Left colon (tissue), 2 donors: ENCODE measurements around the gene BAG2. TPM values are rescaled to one million over a fixed set of nuclear protein-coding genes. Genes with fewer than 3 reads are reported as not detected.

ENCODE experiments used
- ATAC-seq: fragments of 200-7000 bp; cut with Tn5 transposase; one replicate; pipeline ENCODE4 v1.9.1; 2020; ENCODE audit warnings: mild to moderate bottlenecking, moderate library complexity
- DNase-seq, 2 donors: peaks; one replicate each; pipeline ENCODE4 v3.0.0-alpha.2; 2020
- intact Hi-C, 2 donors: fragments of 100-400 bp; cut with DNase I in 1 of 2; cut with micrococcal nuclease in 1 of 2; formaldehyde crosslinking; loops; one replicate each; pipeline versions ENCODE4 v1.11.2 to v1.14.0; 2022; cut with DNase I, micrococcal nuclease
- long read RNA-seq: library from polyadenylated mRNA; unstranded; transcript quantifications from one replicate; pipeline ENCODE4 v2.0.0, GENCODE V29; 2021
- total RNA-seq, 2 donors: library from RNA; stranded (reverse); fragmentation: NEBNext Ultra II Directional; extraction: Animal tissue kit (Norgen Biotek cat#: 25700); gene quantifications; one replicate each; pipeline ENCODE4 v1.2.1, GENCODE V29; 2021
- donor health status: DM: no; HTN: no; CAD: no.
- donor health status: DM: yes; HTN: yes; CAD: no.

BAG2 gene
- total RNA-seq = 1 to 10 TPM in 1 of 2 donors, under 1 TPM in 1; 0.58 to 5.2 TPM
- long read RNA-seq, full-length matches to known transcripts = 1 of 2 reads
- long read RNA-seq, partial matches to known transcripts = 1 of 2 reads
- long read RNA-seq, other reads (novel, unspliced or antisense) = 0 of 2 reads

GRCh38 chr6:57172136-57173055 is at the start of gene BAG2:
Gene BAG2, plus strand, starts transcription at chr6:57172326. Its CDS starts 372 bp downstream, at chr6:57172698.
- intact Hi-C loops = loop anchor here in 1 of 2 donors (10.0 kb wide), 1 partner anchor 82 kb away; no protein-coding TSS in a partner anchor
- DNase-seq (peak; percentile 87 to 88), ATAC-seq (peak; percentile 91)

GRCh38 chr6:57123111-57123510 is 49.0 kb upstream of the BAG2 start:
- no peak for DNase-seq
- intact Hi-C loops = no loop called here
- ATAC-seq = no peak

GRCh38 chr6:57127763-57128162 is 44.4 kb upstream of the BAG2 start:
- DNase-seq = no peak
- intact Hi-C loops = no loop called here
- peak; percentile 76 for ATAC-seq

DNA sequence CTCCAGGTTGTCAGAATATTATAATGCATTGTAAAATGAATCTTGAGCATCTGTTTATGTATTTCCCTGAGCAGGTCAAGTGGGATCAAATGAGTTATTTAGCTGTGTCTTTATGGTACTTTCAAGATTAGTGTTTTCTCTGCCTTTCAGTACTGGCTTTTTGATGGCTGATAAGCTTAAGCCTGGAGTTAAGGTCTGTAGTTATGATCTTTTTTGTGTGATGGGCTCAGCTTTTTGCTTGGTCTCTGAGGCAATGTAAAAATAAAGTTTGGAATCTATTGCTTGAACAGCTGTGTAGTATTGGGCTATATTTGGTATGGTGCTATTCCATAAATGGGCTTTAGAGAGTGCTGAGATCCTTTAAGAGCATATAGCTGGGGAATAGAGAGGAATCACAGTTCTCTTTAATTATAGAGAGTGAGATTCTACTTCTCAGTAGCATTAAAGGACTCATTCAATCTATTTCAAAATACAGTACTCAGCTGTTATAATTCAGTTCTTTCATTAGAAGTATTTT is 41.4 kb upstream of the BAG2 start:
- intact Hi-C loops = no loop called here
- no peak for DNase-seq
- ATAC-seq = no peak

DNA sequence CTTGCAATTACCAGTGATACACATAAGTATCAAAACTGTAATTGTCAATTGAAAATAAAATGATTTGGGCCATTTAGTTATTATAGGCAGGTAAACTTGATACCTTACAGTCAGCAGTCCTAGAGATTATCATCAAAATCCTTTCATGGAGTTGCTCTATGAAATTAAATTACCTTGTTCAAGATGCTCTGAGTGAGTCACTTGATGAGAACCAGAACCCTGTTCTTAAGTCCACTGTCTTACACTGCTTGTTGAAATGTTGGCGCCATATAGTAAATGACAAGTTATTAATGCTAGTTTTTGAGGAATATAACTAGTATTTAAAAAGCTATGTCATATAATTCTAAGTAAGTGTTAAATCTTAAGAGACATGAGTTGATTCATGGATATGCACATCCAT is 37.2 kb upstream of the BAG2 start:
- no peak for DNase-seq
- intact Hi-C loops = no loop called here
- no peak for ATAC-seq

DNA sequence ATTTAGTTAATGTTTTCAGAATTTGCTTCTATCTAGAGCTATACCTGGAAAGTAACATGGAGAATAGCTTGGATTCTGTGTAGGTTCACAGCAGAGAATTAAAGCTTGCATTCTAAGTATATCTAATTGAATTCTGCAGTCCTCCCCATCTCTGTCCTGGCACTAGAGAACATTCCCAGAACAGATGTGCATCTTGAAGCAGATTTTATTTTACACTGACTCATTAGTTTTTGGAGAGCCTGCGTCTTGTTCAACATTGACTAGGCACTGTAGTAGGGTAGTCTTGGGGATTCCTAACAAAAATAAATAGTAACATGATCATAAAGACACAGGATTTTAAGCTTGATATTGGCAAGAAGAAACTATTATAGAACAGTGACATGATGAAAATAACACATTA is 36.2 kb upstream of the BAG2 start:
- intact Hi-C loops = no loop called here
- DNase-seq (no peak), ATAC-seq (no peak)

DNA sequence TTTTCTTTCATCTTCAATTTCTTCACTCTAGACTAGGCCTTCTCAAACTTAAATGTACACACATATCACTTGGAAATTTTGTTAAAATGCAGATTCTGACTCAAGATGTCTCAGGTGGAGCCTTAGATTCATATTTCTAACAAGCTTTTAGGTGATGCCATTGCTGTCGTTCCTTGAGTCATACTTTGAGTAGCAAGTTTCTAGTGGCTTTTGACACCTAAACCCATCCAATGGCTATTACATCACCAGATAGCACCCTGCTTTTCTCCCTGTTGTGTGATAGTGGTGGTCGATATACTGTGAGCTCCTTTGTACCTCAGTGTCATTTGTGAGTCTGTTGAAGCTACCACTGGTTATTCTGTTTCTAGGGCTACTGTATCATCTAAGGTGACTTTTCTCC is 34.8 kb upstream of the BAG2 start:
- ATAC-seq (no peak), DNase-seq (no peak)
- intact Hi-C loops = no loop called here

GRCh38 chr6:57138026-57138425 is 34.1 kb upstream of the BAG2 start:
- intact Hi-C loops = no loop called here
- no peak for DNase-seq
- no peak for ATAC-seq

- intact Hi-C loops = no loop called here
- no peak for ATAC-seq
Measured at GRCh38 chr6:57141451-57142177, 30.5 kb upstream of the BAG2 start.

DNA sequence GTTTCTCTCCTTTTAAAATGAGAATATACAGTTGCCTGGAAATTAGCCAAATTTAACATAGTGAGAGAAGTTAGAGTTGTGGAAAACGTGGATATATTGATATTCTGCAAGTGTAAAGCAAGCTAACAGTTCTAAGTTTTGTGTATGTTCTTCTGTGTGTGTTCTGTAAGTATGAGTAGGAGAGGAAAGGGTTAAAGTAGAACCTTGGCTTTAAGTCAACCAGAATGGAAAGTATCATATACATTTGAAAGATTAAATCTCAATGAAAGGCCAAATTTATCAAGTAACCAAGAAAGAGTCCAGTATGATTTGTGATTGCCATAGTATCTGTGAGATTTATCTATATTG is 30.0 kb upstream of the BAG2 start:
- intact Hi-C loops = no loop called here
- no peak for ATAC-seq
- DNase-seq = no peak

More at GRCh38 chr6:57141451-57142177, 30.5 kb upstream of the BAG2 start:
- DNase-seq = no peak

- ATAC-seq (no peak), DNase-seq (no peak)
- intact Hi-C loops = no loop called here
Measured at GRCh38 chr6:57143690-57144089, 28.4 kb upstream of the BAG2 start.

- no peak for DNase-seq
- intact Hi-C loops = no loop called here
- ATAC-seq = no peak
Measured at GRCh38 chr6:57147401-57147800, 24.7 kb upstream of the BAG2 start.

- no peak for ATAC-seq
- no peak for DNase-seq
- intact Hi-C loops = no loop called here
Measured at GRCh38 chr6:57147955-57148858, 23.9 kb upstream of the BAG2 start.

DNA sequence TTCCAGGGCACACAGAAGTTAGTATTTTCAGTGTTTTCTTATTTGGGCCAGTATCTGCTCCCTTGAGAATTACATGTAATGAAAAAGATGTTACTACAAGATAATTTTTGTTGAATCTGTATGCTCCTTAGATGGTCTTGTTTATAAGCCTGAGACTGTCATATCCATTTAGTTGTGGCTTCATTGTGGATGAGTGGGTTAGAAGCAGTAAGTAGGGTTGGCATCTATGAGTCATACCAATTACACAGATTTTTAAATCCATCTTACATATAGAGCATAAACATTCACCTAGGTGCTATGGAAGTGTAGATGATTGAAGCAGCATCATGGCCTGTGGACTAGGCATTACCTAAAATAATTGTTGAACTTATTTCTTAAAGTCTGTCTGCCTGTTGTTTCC is 13.5 kb upstream of the BAG2 start:
- DNase-seq = no peak
- intact Hi-C loops = no loop called here
- ATAC-seq = no peak

DNA sequence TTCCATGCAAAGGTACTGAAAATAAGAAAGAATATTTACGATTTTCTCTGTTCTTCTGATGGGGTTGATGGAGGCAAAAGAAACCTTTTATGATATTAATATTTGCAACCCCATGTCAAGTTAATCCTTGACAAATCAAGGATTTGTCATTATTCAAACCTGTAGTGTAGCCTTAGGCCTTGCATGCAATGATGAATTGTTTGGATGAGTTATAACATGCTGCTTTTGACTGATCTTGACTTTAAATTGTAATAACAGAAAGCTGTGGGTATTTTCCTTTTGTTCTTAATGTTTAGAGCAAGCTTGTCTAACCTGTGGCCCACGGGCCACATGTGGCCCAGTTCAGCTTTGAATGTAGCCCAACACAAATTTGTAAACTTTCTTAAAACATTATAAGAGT is 13.0 kb upstream of the BAG2 start:
- DNase-seq (no peak), ATAC-seq (no peak)
- intact Hi-C loops = no loop called here

DNA sequence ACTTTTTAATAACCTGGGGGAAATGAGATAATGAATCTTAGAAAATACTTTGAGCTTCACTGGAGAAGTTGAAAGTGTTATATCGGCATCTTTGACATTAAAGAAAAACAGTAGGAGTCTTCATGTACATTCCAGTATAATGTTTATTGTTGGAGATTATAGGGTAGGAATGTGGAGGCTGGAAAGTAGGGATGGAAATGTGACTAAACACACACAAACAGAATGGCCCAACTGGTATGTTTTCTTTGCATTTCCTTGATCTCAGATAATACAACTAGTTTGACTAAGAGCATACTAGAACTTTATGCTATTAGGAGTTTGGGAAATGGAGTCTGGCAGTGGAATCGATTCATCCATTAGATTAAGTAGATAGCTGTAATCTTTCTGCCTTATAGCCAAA is 10.1 kb upstream of the BAG2 start:
- intact Hi-C loops = no loop called here
- ATAC-seq (no peak), DNase-seq (no peak)

- DNase-seq (no peak), ATAC-seq (no peak)
- intact Hi-C loops = no loop called here
Measured at GRCh38 chr6:57162516-57162915, 9.6 kb upstream of the BAG2 start.

DNA sequence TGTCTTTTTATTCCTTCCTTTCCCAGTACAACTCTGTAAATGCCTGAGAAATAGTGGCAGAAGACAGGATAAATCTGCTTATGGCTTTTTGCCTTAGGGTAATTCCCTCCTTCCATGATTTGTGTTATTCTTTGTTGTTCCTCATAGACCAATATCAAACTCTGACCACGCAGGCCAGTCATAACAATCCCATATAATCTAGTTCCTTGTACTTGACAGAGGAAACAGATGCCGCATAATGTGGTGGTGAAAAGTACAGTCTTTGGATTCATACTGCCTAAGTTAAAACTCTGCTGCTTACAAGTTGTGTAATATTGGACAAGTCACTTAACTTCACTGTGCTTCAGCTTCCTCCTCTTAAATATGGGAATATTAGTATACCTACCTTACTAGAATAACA is 8.2 kb upstream of the BAG2 start:
- ATAC-seq (no peak), DNase-seq (no peak)
- intact Hi-C loops = no loop called here

DNA sequence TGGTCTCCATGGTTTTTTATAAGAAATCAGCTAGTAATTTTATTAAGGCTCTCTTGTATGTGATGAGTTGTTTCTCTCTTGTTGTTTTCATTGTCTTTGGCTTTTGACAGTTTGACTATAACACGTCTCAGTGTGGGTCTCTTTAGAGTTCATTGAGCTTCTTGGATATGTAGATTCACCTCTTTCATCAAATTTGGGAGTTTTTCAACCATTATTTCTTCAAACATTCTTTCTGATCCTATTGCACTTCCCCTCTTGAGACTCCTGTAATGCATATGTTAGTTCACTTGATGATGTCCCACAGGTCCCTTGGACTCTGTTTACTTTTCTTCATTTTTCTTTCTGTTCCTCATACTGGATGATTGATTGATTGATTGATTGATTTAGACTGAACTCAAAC is 7.0 kb upstream of the BAG2 start:
- ATAC-seq (no peak), DNase-seq (no peak)
- intact Hi-C loops = no loop called here
